ENCODE results near the gene COG5. TPM values are rescaled to one million over a fixed set of nuclear protein-coding genes. Genes with fewer than 3 reads are reported as not detected.

COG5 gene
- total RNA-seq, 1 donor from 2014 or later, result 52.0 TPM

DNA sequence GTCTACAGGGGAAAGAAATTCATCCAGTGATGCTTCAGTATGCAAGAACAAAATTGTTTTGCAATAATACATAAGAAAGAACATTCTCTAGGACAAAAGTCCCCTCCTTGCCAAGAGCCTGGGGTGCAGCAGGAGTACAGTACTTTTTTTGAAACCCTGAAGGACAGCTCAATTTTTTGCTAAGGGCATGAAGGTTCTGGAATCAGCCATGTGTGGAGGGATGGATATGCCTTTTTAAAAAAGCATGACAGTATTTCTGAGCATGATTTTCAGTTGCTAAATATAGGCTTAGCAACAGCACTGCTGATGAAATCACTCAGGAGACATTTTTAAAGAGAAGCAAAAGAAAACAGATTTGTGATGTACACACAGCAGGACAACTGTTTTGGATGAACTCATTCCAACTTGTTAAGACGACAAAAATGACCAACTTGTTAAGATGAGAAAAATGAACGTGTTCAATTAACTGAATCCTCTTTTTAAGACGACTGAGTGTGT is 355.6 kb downstream of the COG5 start:
- Mint-ChIP-seq H3K36me3 (peaks cover 31% of the 10 kb centered on the region), H3K4me1 (peaks cover 2% of the 10 kb centered on the region), H3K4me3 (no peak overlapping the region), H3K27ac (peak overlapping the region; percentile 18), H3K27me3 (ENCODE audit: low read depth) (no peaks in the 10 kb centered on the region), H3K9me3 (no peaks in the 10 kb centered on the region)
- DNase-seq (ENCODE audit: low spot score in 2 of 2, unreplicated experiment in 2 of 2), result no peak
- TF ChIP-seq, protein P1, sequence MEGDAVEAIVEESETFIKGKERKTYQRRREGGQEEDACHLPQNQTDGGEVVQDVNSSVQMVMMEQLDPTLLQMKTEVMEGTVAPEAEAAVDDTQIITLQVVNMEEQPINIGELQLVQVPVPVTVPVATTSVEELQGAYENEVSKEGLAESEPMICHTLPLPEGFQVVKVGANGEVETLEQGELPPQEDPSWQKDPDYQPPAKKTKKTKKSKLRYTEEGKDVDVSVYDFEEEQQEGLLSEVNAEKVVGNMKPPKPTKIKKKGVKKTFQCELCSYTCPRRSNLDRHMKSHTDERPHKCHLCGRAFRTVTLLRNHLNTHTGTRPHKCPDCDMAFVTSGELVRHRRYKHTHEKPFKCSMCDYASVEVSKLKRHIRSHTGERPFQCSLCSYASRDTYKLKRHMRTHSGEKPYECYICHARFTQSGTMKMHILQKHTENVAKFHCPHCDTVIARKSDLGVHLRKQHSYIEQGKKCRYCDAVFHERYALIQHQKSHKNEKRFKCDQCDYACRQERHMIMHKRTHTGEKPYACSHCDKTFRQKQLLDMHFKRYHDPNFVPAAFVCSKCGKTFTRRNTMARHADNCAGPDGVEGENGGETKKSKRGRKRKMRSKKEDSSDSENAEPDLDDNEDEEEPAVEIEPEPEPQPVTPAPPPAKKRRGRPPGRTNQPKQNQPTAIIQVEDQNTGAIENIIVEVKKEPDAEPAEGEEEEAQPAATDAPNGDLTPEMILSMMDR (IDR thresholded peaks at IDR 0.05; ENCODE audit: unreplicated experiment), result no peak

DNA sequence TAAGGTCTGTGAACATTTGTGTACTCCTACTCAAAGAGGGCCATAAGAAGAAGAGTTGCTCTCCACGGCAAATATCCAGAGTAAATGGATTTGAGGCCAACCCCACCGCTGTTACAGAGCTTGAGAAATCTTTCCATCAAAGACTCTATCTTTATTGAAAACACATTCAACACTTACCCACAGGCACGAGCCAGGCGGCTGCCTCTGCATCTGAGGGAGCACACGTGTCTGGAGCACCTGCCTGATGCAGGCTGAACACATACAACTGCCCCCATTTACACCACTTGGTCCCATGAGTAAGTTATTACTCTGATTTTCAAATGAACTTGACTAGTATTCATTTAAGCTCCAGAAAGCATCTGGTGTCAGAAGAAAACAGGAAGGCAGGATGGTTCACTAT is 356.3 kb downstream of the COG5 start:
- Mint-ChIP-seq H3K36me3 (peaks cover 35% of the 10 kb centered on the region), H3K9me3 (no peaks in the 10 kb centered on the region), H3K27me3 (ENCODE audit: low read depth) (no peaks in the 10 kb centered on the region), H3K4me1 (peaks cover 2% of the 10 kb centered on the region), H3K27ac (no peak overlapping the region), H3K4me3 (no peak overlapping the region)
- TF ChIP-seq, protein P1 (IDR thresholded peaks at IDR 0.05; ENCODE audit: unreplicated experiment), result no peak
- no peak for DNase-seq (ENCODE audit: low spot score in 2 of 2, unreplicated experiment in 2 of 2)

DNA sequence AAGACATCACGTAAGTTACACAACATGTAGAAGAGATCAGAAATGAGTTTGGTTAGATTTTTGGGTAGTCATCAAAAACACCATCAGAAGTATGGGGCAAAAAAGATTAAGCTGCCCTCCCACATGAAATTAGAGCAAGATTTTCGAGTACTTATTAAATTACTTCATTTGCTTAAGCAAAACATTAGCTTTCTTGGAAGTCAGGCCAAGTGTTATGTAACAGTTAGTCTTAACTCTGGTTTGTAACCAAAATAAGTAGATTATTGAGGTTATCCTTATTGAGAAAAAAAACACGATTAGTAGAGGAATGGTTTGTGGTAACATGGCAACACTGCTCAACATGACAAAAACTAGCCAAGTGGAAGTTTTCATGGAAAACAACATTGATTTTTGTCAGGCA is 357.0 kb downstream of the COG5 start:
- Mint-ChIP-seq H3K36me3 (peaks cover 39% of the 10 kb centered on the region), H3K4me1 (peaks cover 2% of the 10 kb centered on the region), H3K27me3 (ENCODE audit: low read depth) (no peaks in the 10 kb centered on the region), H3K27ac (no peak overlapping the region), H3K4me3 (no peak overlapping the region), H3K9me3 (no peaks in the 10 kb centered on the region)
- TF ChIP-seq, protein P1 (IDR thresholded peaks at IDR 0.05; ENCODE audit: unreplicated experiment), result no peak
- no peak for DNase-seq (ENCODE audit: low spot score in 2 of 2, unreplicated experiment in 2 of 2)

DNA sequence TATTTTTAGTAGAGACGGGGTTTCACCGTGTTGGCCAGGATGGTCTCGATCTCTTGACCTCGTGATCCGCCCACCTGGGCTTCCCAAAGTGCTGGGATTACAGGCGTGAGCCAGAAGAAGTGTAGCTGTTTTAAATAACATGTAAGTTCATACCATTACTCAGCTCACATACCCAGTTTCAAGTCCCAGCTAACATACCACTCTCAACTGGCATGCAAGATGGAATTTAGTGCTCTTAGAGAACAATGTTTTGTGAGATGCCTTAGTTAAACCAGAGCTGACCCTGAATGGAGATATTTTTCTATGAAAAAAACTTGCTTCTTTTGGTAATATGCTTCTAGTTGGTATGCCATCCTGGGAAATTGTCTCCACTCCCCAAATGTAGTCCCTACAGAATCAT is 357.6 kb downstream of the COG5 start:
- Mint-ChIP-seq H3K27me3 (ENCODE audit: low read depth) (no peaks in the 10 kb centered on the region), H3K9me3 (no peaks in the 10 kb centered on the region), H3K36me3 (peaks cover 42% of the 10 kb centered on the region), H3K27ac (no peak overlapping the region), H3K4me1 (peaks cover 2% of the 10 kb centered on the region), H3K4me3 (no peak overlapping the region)
- no peak for DNase-seq (ENCODE audit: low spot score in 2 of 2, unreplicated experiment in 2 of 2)
- TF ChIP-seq, protein P1 (IDR thresholded peaks at IDR 0.05; ENCODE audit: unreplicated experiment), result no peak

DNA sequence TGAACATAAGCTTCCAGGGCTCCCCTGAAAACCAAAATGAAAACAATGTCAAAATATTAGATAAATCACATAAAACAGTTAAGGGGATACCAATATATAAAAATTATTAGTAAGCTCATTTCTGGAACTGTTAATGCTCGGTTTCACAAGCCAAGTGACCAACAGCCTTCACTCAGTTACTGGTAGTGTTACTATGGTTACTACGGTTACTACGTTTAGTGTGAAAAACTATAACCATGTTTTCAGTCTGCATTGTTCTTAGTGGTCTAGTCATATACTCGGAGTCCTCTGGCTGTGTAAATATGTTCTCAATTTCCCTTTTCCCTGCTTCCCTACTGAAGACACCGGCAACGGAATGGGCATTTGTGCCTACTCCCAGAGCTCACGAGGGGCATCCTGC is 360.1 kb downstream of the COG5 start:
- no peaks in the 10 kb centered on the region for H3K27me3 Mint-ChIP-seq (ENCODE audit: low read depth)
- no peaks in the 10 kb centered on the region for H3K9me3 Mint-ChIP-seq
- TF ChIP-seq, protein P1 (IDR thresholded peaks at IDR 0.05; ENCODE audit: unreplicated experiment), result no peak
- H3K4me1 Mint-ChIP-seq, result no peaks in the 10 kb centered on the region
- no peak overlapping the region for H3K27ac Mint-ChIP-seq
- H3K36me3 Mint-ChIP-seq, result peaks cover 45% of the 10 kb centered on the region
- no peak overlapping the region for H3K4me3 Mint-ChIP-seq
- DNase-seq (ENCODE audit: low spot score in 2 of 2, unreplicated experiment in 2 of 2), result no peak
